ENCODE data around the gene SIN3A.

Gene SIN3A

DNA sequence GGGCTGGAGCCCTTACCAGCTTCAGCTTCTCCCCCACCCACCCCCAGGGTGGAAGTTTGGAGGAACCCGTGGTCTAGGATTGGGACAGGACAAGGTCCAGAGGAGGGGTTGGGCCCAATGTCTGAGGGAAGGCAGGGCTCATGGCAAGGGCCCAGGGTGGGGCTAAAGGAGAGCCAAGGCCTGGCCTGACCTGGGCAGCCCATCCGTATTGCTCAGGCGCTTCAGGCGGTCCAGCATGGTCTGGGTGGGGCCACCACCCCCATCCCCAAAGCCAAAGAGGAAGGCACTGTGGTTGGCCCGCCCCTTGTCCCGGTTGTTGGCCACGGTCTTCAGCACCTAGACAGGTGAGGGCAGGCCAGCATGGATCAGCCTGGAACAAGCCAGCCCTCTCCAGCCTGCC, 90.6 kb downstream of the SIN3A start:
- Histone ChIP-seq H3K4me3 (ENCODE audit: low read depth in 1 of 5, low read length in 5 of 5) (no peak overlapping the region), H3K36me3 (ENCODE audit: control insufficient read depth in 5 of 5, insufficient read depth in 5 of 5, low read length in 5 of 5) (peaks cover 0 to 96% (median 88%) of the 10 kb centered on the region in 5 donors), H3K27me3 (ENCODE audit: control insufficient read depth in 5 of 5, insufficient read depth in 4 of 5, low read length in 5 of 5) (no peaks in the 10 kb centered on the region), H3K9ac (ENCODE audit: low read length in 5 of 5) (no peak overlapping the region), H3K9me3 (ENCODE audit: control insufficient read depth in 5 of 5, low read length in 5 of 5) (no peaks in the 10 kb centered on the region), H3K27ac (ENCODE audit: low read depth, low read length) (no peak overlapping the region), H3K4me1 (ENCODE audit: control insufficient read depth in 5 of 5, insufficient read depth in 5 of 5, low read length in 5 of 5) (no peaks in the 10 kb centered on the region)

DNA sequence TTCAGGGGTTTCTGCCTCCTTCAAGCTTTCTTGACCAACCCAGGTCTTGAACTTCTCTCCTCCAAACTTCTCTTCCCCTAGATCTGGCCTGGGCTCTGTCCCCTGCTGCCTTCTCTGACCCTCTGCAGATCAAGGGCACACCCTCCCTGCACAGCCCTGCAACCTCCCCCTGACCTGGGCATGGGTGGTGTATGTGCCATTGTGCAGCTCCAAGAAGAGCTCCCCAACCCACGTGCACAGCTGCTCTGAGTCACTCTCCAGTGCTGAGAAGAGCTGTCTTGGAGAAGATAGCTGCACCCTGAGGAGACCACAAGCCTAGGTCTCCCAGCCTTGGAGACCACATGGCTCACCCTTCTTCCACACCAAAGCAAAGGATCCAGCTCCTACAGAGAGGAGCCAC, 91.1 kb downstream of the SIN3A start:
- Histone ChIP-seq H3K36me3 (ENCODE audit: control insufficient read depth in 5 of 5, insufficient read depth in 5 of 5, low read length in 5 of 5) (peaks cover 0 to 96% (median 87%) of the 10 kb centered on the region in 5 donors), H3K27ac (ENCODE audit: low read depth, low read length) (no peak overlapping the region), H3K27me3 (ENCODE audit: control insufficient read depth in 5 of 5, insufficient read depth in 4 of 5, low read length in 5 of 5) (no peaks in the 10 kb centered on the region), H3K4me1 (ENCODE audit: control insufficient read depth in 5 of 5, insufficient read depth in 5 of 5, low read length in 5 of 5) (no peaks in the 10 kb centered on the region), H3K4me3 (ENCODE audit: low read depth in 1 of 5, low read length in 5 of 5) (no peak overlapping the region), H3K9me3 (ENCODE audit: control insufficient read depth in 5 of 5, low read length in 5 of 5) (no peaks in the 10 kb centered on the region), H3K9ac (ENCODE audit: low read length in 5 of 5) (no peak overlapping the region)

DNA sequence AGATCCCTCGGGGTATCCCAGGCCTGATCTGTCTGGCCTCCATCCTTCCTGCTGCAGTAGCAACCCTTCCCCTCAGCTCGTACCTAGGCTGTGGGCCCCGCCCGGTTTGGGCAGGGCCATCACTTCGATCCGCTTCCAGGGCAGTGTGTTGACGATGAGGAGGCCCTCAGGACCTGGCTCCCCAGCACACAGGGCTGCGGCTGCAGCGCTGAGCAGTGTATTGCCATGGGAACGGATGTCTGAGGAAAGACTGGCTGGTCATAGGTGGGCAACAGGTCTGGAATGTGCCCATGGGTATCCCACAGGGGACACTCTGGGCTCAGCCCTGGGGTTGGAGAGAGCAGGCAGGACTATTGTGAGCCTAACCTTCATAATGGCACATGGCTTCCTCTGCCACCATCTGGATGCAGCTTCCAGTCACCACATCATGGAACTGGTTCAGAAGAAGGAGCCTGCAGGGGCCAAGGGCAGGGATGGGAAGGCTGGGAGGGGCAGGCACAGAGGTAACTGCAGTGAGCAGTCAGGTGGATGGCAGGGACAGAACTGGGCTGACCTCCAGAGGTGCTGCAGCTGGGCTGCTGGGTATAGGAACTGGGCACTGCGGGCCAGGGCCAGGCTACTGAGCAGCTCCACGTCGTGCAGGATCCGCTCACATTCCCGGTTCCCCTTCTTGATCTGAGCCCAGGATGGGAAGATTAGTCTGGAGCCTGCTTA, 91.8 kb downstream of the SIN3A start:
- no peaks in the 10 kb centered on the region for H3K9me3 ChIP-seq (ENCODE audit: control insufficient read depth in 5 of 5, low read length in 5 of 5)
- peaks cover 0 to 96% (median 89%) of the 10 kb centered on the region in 5 donors for H3K36me3 ChIP-seq (ENCODE audit: control insufficient read depth in 5 of 5, insufficient read depth in 5 of 5, low read length in 5 of 5)
- H3K4me3 ChIP-seq (ENCODE audit: low read depth in 1 of 5, low read length in 5 of 5) = no peak overlapping the region
- H3K4me1 ChIP-seq (ENCODE audit: control insufficient read depth in 5 of 5, insufficient read depth in 5 of 5, low read length in 5 of 5) = no peaks in the 10 kb centered on the region
- no peaks in the 10 kb centered on the region for H3K27me3 ChIP-seq (ENCODE audit: control insufficient read depth in 5 of 5, insufficient read depth in 4 of 5, low read length in 5 of 5)
- H3K27ac ChIP-seq (ENCODE audit: low read depth, low read length) = no peak overlapping the region
- H3K9ac ChIP-seq (ENCODE audit: low read length in 5 of 5) = no peak overlapping the region

DNA sequence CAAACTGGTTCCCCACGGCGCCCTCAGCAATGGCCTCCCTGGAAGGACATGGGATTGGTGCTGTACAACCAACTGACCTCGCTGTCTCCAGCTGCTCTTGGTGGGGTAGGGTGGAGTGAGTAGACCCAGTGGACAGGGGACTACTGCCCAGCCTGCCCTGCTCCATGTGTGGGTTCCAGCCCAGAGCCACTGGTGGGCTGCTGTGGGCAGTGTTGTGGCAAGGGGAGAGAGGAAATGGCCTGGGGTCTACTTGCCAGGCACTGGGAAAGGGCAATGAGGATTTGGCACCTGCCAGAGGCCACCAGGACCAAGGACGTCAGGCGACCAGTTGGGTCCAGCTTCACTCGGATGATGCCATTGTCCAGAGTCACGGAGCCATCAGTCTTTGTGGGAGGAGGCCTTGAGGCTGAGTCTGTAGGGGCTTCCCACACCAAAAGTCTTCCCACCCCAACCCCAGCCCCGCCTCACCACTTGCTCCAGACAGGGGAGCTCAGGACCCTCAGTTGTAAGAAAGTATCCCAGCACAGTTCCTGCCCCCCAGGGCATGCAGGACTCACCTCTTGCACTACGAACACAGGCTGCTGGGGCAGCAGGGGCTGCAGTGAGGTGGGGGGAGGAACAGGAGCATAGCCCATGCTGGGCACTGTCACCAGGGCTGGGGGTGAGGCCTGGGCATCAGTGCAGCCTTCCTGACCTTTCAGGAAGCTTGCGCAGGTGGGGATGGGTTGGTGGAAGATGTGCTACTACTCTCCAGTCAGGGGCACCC, 92.5 kb downstream of the SIN3A start:
- H3K4me3 ChIP-seq (ENCODE audit: low read depth in 1 of 5, low read length in 5 of 5) = no peak overlapping the region
- H3K27ac ChIP-seq (ENCODE audit: low read depth, low read length) = no peak overlapping the region

DNA sequence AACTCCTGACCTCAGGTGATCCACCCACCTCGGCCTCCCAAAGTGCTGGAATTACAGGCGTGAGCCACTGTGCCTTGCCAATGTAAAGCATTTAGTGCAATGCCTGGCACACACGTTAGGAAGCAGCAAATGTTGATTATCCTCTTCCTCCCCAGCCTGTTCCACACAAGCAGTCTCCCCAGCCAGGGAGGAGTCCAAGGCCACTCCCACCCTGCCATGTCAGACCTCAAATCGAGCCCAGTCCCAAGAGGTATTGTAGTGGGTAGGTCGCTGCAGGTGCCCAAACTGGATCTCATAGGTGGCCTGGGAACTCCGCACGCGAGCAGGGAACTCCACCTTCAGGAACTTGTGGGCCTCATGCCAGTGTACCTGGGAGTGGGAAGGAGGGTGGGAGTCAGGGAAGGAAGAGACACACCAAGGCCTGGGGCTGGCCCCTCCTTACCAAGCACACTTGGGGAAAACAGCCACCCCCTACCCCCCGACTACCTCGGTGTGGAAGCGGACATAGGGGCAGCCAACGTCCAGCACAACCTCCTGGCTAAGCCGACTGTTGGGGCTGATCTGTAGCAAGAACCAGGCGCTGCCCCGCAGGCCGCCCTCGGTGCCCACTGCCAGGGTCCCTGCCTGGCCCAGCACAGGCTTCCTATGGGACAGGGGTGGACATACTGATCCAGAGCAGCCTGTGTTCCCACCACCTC, 93.4 kb downstream of the SIN3A start:
- Histone ChIP-seq H3K9ac (ENCODE audit: low read length in 5 of 5) (no peak overlapping the region), H3K27me3 (ENCODE audit: control insufficient read depth in 5 of 5, insufficient read depth in 4 of 5, low read length in 5 of 5) (no peaks in the 10 kb centered on the region), H3K4me1 (ENCODE audit: control insufficient read depth in 5 of 5, insufficient read depth in 5 of 5, low read length in 5 of 5) (no peaks in the 10 kb centered on the region), H3K36me3 (ENCODE audit: control insufficient read depth in 5 of 5, insufficient read depth in 5 of 5, low read length in 5 of 5) (peaks cover 0 to 91% (median 86%) of the 10 kb centered on the region in 5 donors), H3K27ac (ENCODE audit: low read depth, low read length) (no peak overlapping the region), H3K4me3 (ENCODE audit: low read depth in 1 of 5, low read length in 5 of 5) (no peak overlapping the region), H3K9me3 (ENCODE audit: control insufficient read depth in 5 of 5, low read length in 5 of 5) (no peaks in the 10 kb centered on the region)

More for the DNA sequence above, 92.5 kb downstream of the SIN3A start:
- H3K9me3 ChIP-seq (ENCODE audit: control insufficient read depth in 5 of 5, low read length in 5 of 5) = no peaks in the 10 kb centered on the region
- H3K4me1 ChIP-seq (ENCODE audit: control insufficient read depth in 5 of 5, insufficient read depth in 5 of 5, low read length in 5 of 5) = no peaks in the 10 kb centered on the region
- H3K27me3 ChIP-seq (ENCODE audit: control insufficient read depth in 5 of 5, insufficient read depth in 4 of 5, low read length in 5 of 5) = no peaks in the 10 kb centered on the region
- H3K36me3 ChIP-seq (ENCODE audit: control insufficient read depth in 5 of 5, insufficient read depth in 5 of 5, low read length in 5 of 5) = peaks cover 0 to 96% (median 86%) of the 10 kb centered on the region in 5 donors
- H3K9ac ChIP-seq (ENCODE audit: low read length in 5 of 5) = no peak overlapping the region

GRCh38 chr15:75356517-75356916, 95.0 kb downstream of the SIN3A start:
- H3K27me3 ChIP-seq (ENCODE audit: control insufficient read depth in 5 of 5, insufficient read depth in 4 of 5, low read length in 5 of 5) = no peaks in the 10 kb centered on the region
- H3K4me3 ChIP-seq (ENCODE audit: low read depth in 1 of 5, low read length in 5 of 5) = no peak overlapping the region
- no peak overlapping the region for H3K27ac ChIP-seq (ENCODE audit: low read depth, low read length)
- H3K36me3 ChIP-seq (ENCODE audit: control insufficient read depth in 5 of 5, insufficient read depth in 5 of 5, low read length in 5 of 5) = peaks cover 0 to 76% (median 72%) of the 10 kb centered on the region in 5 donors
- no peaks in the 10 kb centered on the region for H3K4me1 ChIP-seq (ENCODE audit: control insufficient read depth in 5 of 5, insufficient read depth in 5 of 5, low read length in 5 of 5)
- no peak overlapping the region for H3K9ac ChIP-seq (ENCODE audit: low read length in 5 of 5)
- no peaks in the 10 kb centered on the region for H3K9me3 ChIP-seq (ENCODE audit: control insufficient read depth in 5 of 5, low read length in 5 of 5)

DNA sequence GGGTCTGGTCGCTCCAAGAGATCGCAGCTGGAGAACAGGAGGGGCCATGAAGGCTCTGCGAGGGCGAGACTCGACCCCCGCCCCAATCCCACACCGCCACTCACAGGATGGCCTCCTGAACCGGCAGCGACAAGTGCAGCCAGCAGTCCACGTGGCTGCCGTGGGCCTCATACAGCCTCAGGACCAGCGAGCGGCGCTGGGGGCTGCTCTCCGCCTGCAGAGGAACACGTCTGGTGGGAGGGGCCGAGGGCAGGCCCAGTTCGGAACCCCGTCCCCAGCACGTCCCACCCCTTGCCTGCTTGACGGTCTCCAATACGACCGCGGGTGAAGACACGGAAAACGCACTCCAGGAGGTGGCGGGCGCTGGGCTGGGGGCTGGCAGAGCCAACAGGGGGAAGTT, 95.5 kb downstream of the SIN3A start:
- Histone ChIP-seq H3K4me1 (ENCODE audit: control insufficient read depth in 5 of 5, insufficient read depth in 5 of 5, low read length in 5 of 5) (peaks cover 0 to under 1% (median 0%) of the 10 kb centered on the region in 5 donors), H3K4me3 (ENCODE audit: low read depth in 1 of 5, low read length in 5 of 5) (no peak overlapping the region), H3K36me3 (ENCODE audit: control insufficient read depth in 5 of 5, insufficient read depth in 5 of 5, low read length in 5 of 5) (peaks cover 0 to 71% (median 67%) of the 10 kb centered on the region in 5 donors), H3K27me3 (ENCODE audit: control insufficient read depth in 5 of 5, insufficient read depth in 4 of 5, low read length in 5 of 5) (no peaks in the 10 kb centered on the region), H3K9me3 (ENCODE audit: control insufficient read depth in 5 of 5, low read length in 5 of 5) (no peaks in the 10 kb centered on the region), H3K27ac (ENCODE audit: low read depth, low read length) (no peak overlapping the region), H3K9ac (ENCODE audit: low read length in 5 of 5) (no peak overlapping the region)

- no peak overlapping the region for H3K9ac ChIP-seq (ENCODE audit: low read length in 5 of 5)
- peaks cover 0 to 7% (median 3%) of the 10 kb centered on the region in 5 donors for H3K4me1 ChIP-seq (ENCODE audit: control insufficient read depth in 5 of 5, insufficient read depth in 5 of 5, low read length in 5 of 5)
- H3K27ac ChIP-seq (ENCODE audit: low read depth, low read length) = no peak overlapping the region
- H3K27me3 ChIP-seq (ENCODE audit: control insufficient read depth in 5 of 5, insufficient read depth in 4 of 5, low read length in 5 of 5) = no peaks in the 10 kb centered on the region
- H3K9me3 ChIP-seq (ENCODE audit: control insufficient read depth in 5 of 5, low read length in 5 of 5) = no peaks in the 10 kb centered on the region
- H3K4me3 ChIP-seq (ENCODE audit: low read depth in 1 of 5, low read length in 5 of 5) = no peak overlapping the region
- H3K36me3 ChIP-seq (ENCODE audit: control insufficient read depth in 5 of 5, insufficient read depth in 5 of 5, low read length in 5 of 5) = peaks cover 0 to 65% (median 61%) of the 10 kb centered on the region in 5 donors
Measured at GRCh38 chr15:75355369-75355768, 96.1 kb downstream of the SIN3A start.

- H3K4me3 ChIP-seq (ENCODE audit: low read depth in 1 of 5, low read length in 5 of 5) = no peak overlapping the region
- no peak overlapping the region for H3K9ac ChIP-seq (ENCODE audit: low read length in 5 of 5)
- H3K36me3 ChIP-seq (ENCODE audit: control insufficient read depth in 5 of 5, insufficient read depth in 5 of 5, low read length in 5 of 5) = peaks cover 0 to 56% (median 51%) of the 10 kb centered on the region in 5 donors
- H3K9me3 ChIP-seq (ENCODE audit: control insufficient read depth in 5 of 5, low read length in 5 of 5) = no peaks in the 10 kb centered on the region
- H3K27ac ChIP-seq (ENCODE audit: low read depth, low read length) = no peak overlapping the region
- H3K4me1 ChIP-seq (ENCODE audit: control insufficient read depth in 5 of 5, insufficient read depth in 5 of 5, low read length in 5 of 5) = peaks cover 0 to 14% (median 10%) of the 10 kb centered on the region in 5 donors
- no peaks in the 10 kb centered on the region for H3K27me3 ChIP-seq (ENCODE audit: control insufficient read depth in 5 of 5, insufficient read depth in 4 of 5, low read length in 5 of 5)
Measured at GRCh38 chr15:75354454-75354853, 97.0 kb downstream of the SIN3A start.

- Histone ChIP-seq H3K27ac (ENCODE audit: low read depth, low read length) (no peak overlapping the region), H3K27me3 (ENCODE audit: control insufficient read depth in 5 of 5, insufficient read depth in 4 of 5, low read length in 5 of 5) (no peaks in the 10 kb centered on the region), H3K4me3 (ENCODE audit: low read depth in 1 of 5, low read length in 5 of 5) (no peak overlapping the region), H3K36me3 (ENCODE audit: control insufficient read depth in 5 of 5, insufficient read depth in 5 of 5, low read length in 5 of 5) (peaks cover 0 to 47% (median 43%) of the 10 kb centered on the region in 5 donors), H3K4me1 (ENCODE audit: control insufficient read depth in 5 of 5, insufficient read depth in 5 of 5, low read length in 5 of 5) (peaks cover 0 to 21% (median 16%) of the 10 kb centered on the region in 5 donors), H3K9ac (ENCODE audit: low read length in 5 of 5) (no peak overlapping the region), H3K9me3 (ENCODE audit: control insufficient read depth in 5 of 5, low read length in 5 of 5) (no peaks in the 10 kb centered on the region)
Measured at GRCh38 chr15:75353604-75354003, 97.9 kb downstream of the SIN3A start.
